ENCODE results near the gene PGD.
"Not testable (repeated sequence)": the region's sequence is repeated elsewhere in the genome, so short reads cannot be mapped to it uniquely, and the experiment has no call there.

PGD gene

GRCh38 chr1:10419351-10419750, 20.5 kb downstream of the PGD start:
- TF ChIP-seq CTCF (IDR thresholded peaks at IDR 0.05; ENCODE audit: extremely low read depth, missing control alignments) = no peak

GRCh38 chr1:10421637-10422036, 22.8 kb downstream of the PGD start:
- no peak for TF ChIP-seq CTCF (IDR thresholded peaks at IDR 0.05; ENCODE audit: extremely low read depth, missing control alignments)
- no peak for DNase-seq (ENCODE audit: low spot score)

More at GRCh38 chr1:10419351-10419750, 20.5 kb downstream of the PGD start:
- no peak for DNase-seq (ENCODE audit: low spot score)

GRCh38 chr1:10424034-10424433, 25.2 kb downstream of the PGD start:
- no peak for DNase-seq (ENCODE audit: low spot score)
- no peak for TF ChIP-seq CTCF (IDR thresholded peaks at IDR 0.05; ENCODE audit: extremely low read depth, missing control alignments)

- DNase-seq (ENCODE audit: low spot score) = no peak
- TF ChIP-seq CTCF (IDR thresholded peaks at IDR 0.05; ENCODE audit: extremely low read depth, missing control alignments) = no peak
Observed at GRCh38 chr1:10424651-10425050, 25.8 kb downstream of the PGD start.

GRCh38 chr1:10425826-10426534, 27.1 kb downstream of the PGD start:
- not testable (repeated sequence) for DNase-seq (ENCODE audit: low spot score)

- DNase-seq (ENCODE audit: low spot score) = not testable (repeated sequence)
Observed at GRCh38 chr1:10426535-10426848, 27.6 kb downstream of the PGD start.

- no peak for TF ChIP-seq CTCF (IDR thresholded peaks at IDR 0.05; ENCODE audit: extremely low read depth, missing control alignments)
- DNase-seq (ENCODE audit: low spot score) = peak; percentile 17
Observed at GRCh38 chr1:10428984-10429383, 30.1 kb downstream of the PGD start.

GRCh38 chr1:10429868-10430215, 31.0 kb downstream of the PGD start:
- DNase-seq (ENCODE audit: low spot score) = peak; percentile 38
- no peak for TF ChIP-seq CTCF (IDR thresholded peaks at IDR 0.05; ENCODE audit: extremely low read depth, missing control alignments)

Data from GM20000 (cell line).